ENCODE data around the gene UBFD1.

DNA sequence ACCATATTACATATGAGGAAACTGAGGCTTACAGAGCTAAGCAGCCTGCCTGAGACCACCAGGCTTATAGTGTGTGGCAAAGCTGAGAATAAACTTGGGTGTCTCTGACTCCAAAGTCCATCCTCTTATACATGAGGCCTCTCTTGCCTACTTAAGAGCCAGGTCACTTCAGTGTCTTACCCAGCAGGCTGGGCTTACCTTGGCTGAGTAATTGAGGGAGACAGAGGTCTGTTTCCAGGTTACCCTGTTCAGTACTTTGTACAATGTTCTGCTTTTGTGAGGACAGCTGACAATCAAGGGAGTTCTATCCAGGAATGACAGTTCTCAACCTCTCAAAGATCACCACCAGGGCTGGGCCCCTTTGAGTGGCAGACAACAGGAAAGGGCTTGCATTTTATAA is 24.2 kb downstream of the UBFD1 start:
- no peak for TF ChIP-seq CTCF (IDR thresholded peaks at IDR 0.05)
- TF ChIP-seq POLR2A (IDR thresholded peaks at IDR 0.05) = no peak
